Muscle of leg (tissue), 11 donors: Measurements from ENCODE around the gene TBC1D1. TPM values are rescaled to one million over a fixed set of nuclear protein-coding genes. Genes with fewer than 3 reads are reported as not detected.

Experiments used
- DNase-seq: peaks from one replicate; pipeline ENCODE4 v3.0.0; 2013
- H3K27ac ChIP-seq: one replicate; pipeline ENCODE4 v1.5.1; 2013; ENCODE audit warnings: mild to moderate bottlenecking, low read length, control low read depth
- H3K27me3 ChIP-seq: one replicate; pipeline ENCODE4 v1.6.1; 2013; ENCODE audit warnings: low read length; ENCODE audit not compliant: control insufficient read depth, insufficient read depth
- H3K36me3 ChIP-seq: one replicate; pipeline ENCODE4 v1.6.1; 2013; ENCODE audit warnings: low read length; ENCODE audit not compliant: control insufficient read depth, insufficient read depth
- H3K4me1 ChIP-seq: one replicate; pipeline ENCODE4 v1.6.1; 2013; ENCODE audit warnings: low read length; ENCODE audit not compliant: control insufficient read depth, insufficient read depth
- H3K4me3 ChIP-seq: one replicate; pipeline ENCODE4 v1.5.1; 2013; ENCODE audit warnings: low read length, control low read depth
- H3K9me3 ChIP-seq: replicated peaks from 2 replicates; pipeline ENCODE4 v1.6.1; 2013; ENCODE audit warnings: low read depth, low read length; ENCODE audit not compliant: control insufficient read depth
- WGBS: methylation state at CpG from one replicate; pipeline ENCODE4 v1.1.5; 2013; ENCODE audit warnings: missing lambda C conversion rate; ENCODE audit not compliant: insufficient coverage; 5-methylcytosine and 5-hydroxymethylcytosine counted together
- polyA plus RNA-seq, 8 donors: library from polyadenylated mRNA; unstranded; fragments of 120-200 nt; gene quantifications; one replicate each; pipeline versions ENCODE4 v1.2.1 to v1.2.3, GENCODE V29; 2013; ENCODE audit warnings: inconsistent platforms in 1 of 8, low replicate concordance in 1 of 8; ENCODE audit not compliant: insufficient read length in 8 of 8, insufficient read depth in 1 of 8
- total RNA-seq: library from RNA; stranded (reverse); fragments of 120-200 nt; gene quantifications from one replicate; pipeline ENCODE4 v1.2.4, GENCODE V29; 2013

The TBC1D1 gene
- total and polyA plus RNA-seq, 9 donors = 38.0 to 85.3 (median 55.3) TPM

GRCh38 chr4:38086151-38086848, 195.4 kb downstream of the TBC1D1 start:
- Histone ChIP-seq H3K27me3 (no peaks in the 10 kb centered on the region), H3K9me3 (no peaks in the 10 kb centered on the region), H3K4me3 (no peak overlapping the region), H3K4me1 (peaks cover 32% of the 10 kb centered on the region), H3K36me3 (peaks cover 2% of the 10 kb centered on the region), H3K27ac (peak overlapping the region; percentile 91)
- WGBS = 40% methylated on average over 5 of the region's 9 CpGs
- peak; percentile 63 for DNase-seq

- Histone ChIP-seq H3K4me1 (peaks cover 29% of the 10 kb centered on the region), H3K9me3 (no peaks in the 10 kb centered on the region), H3K27ac (peak overlapping the region; percentile 91), H3K4me3 (no peak overlapping the region), H3K27me3 (no peaks in the 10 kb centered on the region), H3K36me3 (peaks cover 2% of the 10 kb centered on the region)
- no peak for DNase-seq
- no CpG with 5 or more reads among the region's 2 CpGs for WGBS
Measured at GRCh38 chr4:38086849-38087226, 196.0 kb downstream of the TBC1D1 start.

GRCh38 chr4:38088321-38088720, 197.4 kb downstream of the TBC1D1 start:
- peaks cover 4% of the 10 kb centered on the region for H3K36me3 ChIP-seq
- no peaks in the 10 kb centered on the region for H3K27me3 ChIP-seq
- H3K27ac ChIP-seq = no peak overlapping the region
- DNase-seq = no peak
- H3K4me3 ChIP-seq = no peak overlapping the region
- no peaks in the 10 kb centered on the region for H3K9me3 ChIP-seq
- H3K4me1 ChIP-seq = peaks cover 26% of the 10 kb centered on the region

- no peak for DNase-seq
- Histone ChIP-seq H3K4me3 (no peak overlapping the region), H3K4me1 (peaks cover 24% of the 10 kb centered on the region), H3K27ac (no peak overlapping the region), H3K36me3 (peaks cover 4% of the 10 kb centered on the region), H3K9me3 (no peaks in the 10 kb centered on the region), H3K27me3 (no peaks in the 10 kb centered on the region)
- 90% methylated on average over 2 of the region's 4 CpGs for WGBS
Measured at GRCh38 chr4:38089961-38090360, 199.1 kb downstream of the TBC1D1 start.

- H3K4me3 ChIP-seq = no peak overlapping the region
- 69% methylated on average over 6 of the region's 7 CpGs for WGBS
- H3K36me3 ChIP-seq = peaks cover 4% of the 10 kb centered on the region
- H3K4me1 ChIP-seq = peaks cover 17% of the 10 kb centered on the region
- H3K27ac ChIP-seq = no peak overlapping the region
- DNase-seq = no peak
- no peaks in the 10 kb centered on the region for H3K9me3 ChIP-seq
- no peaks in the 10 kb centered on the region for H3K27me3 ChIP-seq
Measured at GRCh38 chr4:38090455-38091246, 199.8 kb downstream of the TBC1D1 start.

- Histone ChIP-seq H3K36me3 (peaks cover 4% of the 10 kb centered on the region), H3K4me3 (no peak overlapping the region), H3K9me3 (no peaks in the 10 kb centered on the region), H3K4me1 (peaks cover 8% of the 10 kb centered on the region), H3K27me3 (no peaks in the 10 kb centered on the region), H3K27ac (no peak overlapping the region)
- no peak for DNase-seq
- WGBS = 22% methylated on average over 1 of the region's 1 CpG
Measured at GRCh38 chr4:38091636-38092035, 200.8 kb downstream of the TBC1D1 start.

GRCh38 chr4:38092701-38093100, 201.8 kb downstream of the TBC1D1 start:
- peaks cover 4% of the 10 kb centered on the region for H3K36me3 ChIP-seq
- no CpG with 5 or more reads among the region's 3 CpGs for WGBS
- H3K27me3 ChIP-seq = no peaks in the 10 kb centered on the region
- H3K4me3 ChIP-seq = no peak overlapping the region
- H3K9me3 ChIP-seq = no peaks in the 10 kb centered on the region
- no peak overlapping the region for H3K27ac ChIP-seq
- DNase-seq = no peak
- H3K4me1 ChIP-seq = peaks cover 4% of the 10 kb centered on the region

GRCh38 chr4:38094419-38094818, 203.5 kb downstream of the TBC1D1 start:
- Histone ChIP-seq H3K4me3 (no peak overlapping the region), H3K36me3 (peaks cover 13% of the 10 kb centered on the region), H3K27me3 (no peaks in the 10 kb centered on the region), H3K27ac (peak overlapping the region; percentile 54), H3K4me1 (peaks cover 4% of the 10 kb centered on the region), H3K9me3 (no peaks in the 10 kb centered on the region)
- peak; percentile 40 for DNase-seq
- WGBS = 82% methylated on average over 5 of the region's 7 CpGs

- no peaks in the 10 kb centered on the region for H3K27me3 ChIP-seq
- H3K9me3 ChIP-seq = no peaks in the 10 kb centered on the region
- 94% methylated on average over 5 of the region's 8 CpGs for WGBS
- H3K27ac ChIP-seq = no peak overlapping the region
- DNase-seq = no peak
- peaks cover 4% of the 10 kb centered on the region for H3K4me1 ChIP-seq
- H3K4me3 ChIP-seq = no peak overlapping the region
- peaks cover 13% of the 10 kb centered on the region for H3K36me3 ChIP-seq
Measured at GRCh38 chr4:38095691-38096090, 204.8 kb downstream of the TBC1D1 start.

- H3K4me3 ChIP-seq = no peak overlapping the region
- H3K9me3 ChIP-seq = no peaks in the 10 kb centered on the region
- H3K4me1 ChIP-seq = peaks cover 4% of the 10 kb centered on the region
- WGBS = 100% methylated on average over 3 of the region's 4 CpGs
- no peaks in the 10 kb centered on the region for H3K27me3 ChIP-seq
- no peak for DNase-seq
- H3K36me3 ChIP-seq = peaks cover 17% of the 10 kb centered on the region
- no peak overlapping the region for H3K27ac ChIP-seq
Measured at GRCh38 chr4:38097818-38098217, 206.9 kb downstream of the TBC1D1 start.
